ENCODE measurements around the gene FAM20B. TPM values are rescaled to one million over a fixed set of nuclear protein-coding genes. Genes with fewer than 3 reads are reported as not detected.
A peak's percentile ranks its signal among the peaks of the same experiment; 100 is the strongest.

Gene FAM20B
- total RNA-seq, 1 experiment from 2014 or later: 35.4 TPM

GRCh38 chr1:179082333-179082998 is 56.8 kb downstream of the FAM20B start:
- H3K23me2 ChIP-seq (ENCODE audit: insufficient read length, low read depth, low read length, poor library complexity, severe bottlenecking): peaks cover 13% of the 10 kb centered on the region
- H3K27ac Mint-ChIP-seq: peak overlapping the region in 2 of 3 experiments; percentile 72 to 97; a peak in 3 of 7 replicates
- H3K79me2 ChIP-seq (ENCODE audit: insufficient read depth, low read length): peaks cover 2% of the 10 kb centered on the region; the same call in 1 of the 2 replicates
- H3K4me1 Mint-ChIP-seq: peaks cover 24 to 26% of the 10 kb centered on the region in 2 experiments
- no peaks in the 10 kb centered on the region for H3K27me3 ChIP-seq (ENCODE audit: insufficient read depth, low read length)
- 0 out of 2 replicates have a peak, but pooled peaks cover 2% of the 10 kb centered on the region for H3K27me3 Mint-ChIP-seq (ENCODE audit: low read depth)
- H3T11ph ChIP-seq (ENCODE audit: low read length): no peak overlapping the region
- no peaks in the 10 kb centered on the region for H3K9me3 ChIP-seq (ENCODE audit: control insufficient read depth, low read depth, low read length)
- DNase-seq: peak; percentile 63
- H3K27ac ChIP-seq (ENCODE audit: insufficient read length, low read depth, low read length): no peak overlapping the region
- no peak overlapping the region for H3K56ac ChIP-seq (ENCODE audit: insufficient read length, low read depth, low read length)
- H2BK120ac ChIP-seq (ENCODE audit: low read depth, low read length, poor library complexity, severe bottlenecking): no peak overlapping the region
- peak overlapping the region; percentile 76 to 94 for H3K4me3 Mint-ChIP-seq
- no peaks in the 10 kb centered on the region for H4K20me1 ChIP-seq (ENCODE audit: control insufficient read depth, insufficient read depth, insufficient read length)
- no peak overlapping the region for H4K8ac ChIP-seq (replicated peaks; ENCODE audit: insufficient read length, low read depth, low read length)
- H3K9me3 Mint-ChIP-seq: no peaks in the 10 kb centered on the region
- H3K23ac ChIP-seq (ENCODE audit: insufficient read length, low read depth, low read length): no peak overlapping the region
- no peak overlapping the region for H3K4ac ChIP-seq (ENCODE audit: low read depth, low read length)
- H3K79me1 ChIP-seq (ENCODE audit: insufficient read depth, low read depth, low read length, poor library complexity, severe bottlenecking): no peaks in the 10 kb centered on the region
- H2BK5ac ChIP-seq (ENCODE audit: insufficient read length, low read length): no peak overlapping the region
- peak overlapping the region; percentile 77 for H3K18ac ChIP-seq (ENCODE audit: insufficient read length, low read depth, low read length)
- TF ChIP-seq CTCF (conservative IDR thresholded peaks at IDR 0.05): no peak
- no peak overlapping the region for H2AK5ac ChIP-seq (ENCODE audit: insufficient read length, low read length)
- H3K9ac ChIP-seq (ENCODE audit: extremely low read depth, insufficient read length, low read length): peak overlapping the region; percentile 56
- no peak overlapping the region for H4K91ac ChIP-seq (ENCODE audit: insufficient read length, low read depth, low read length)
- peaks cover 4 to 12% (median 7%) of the 10 kb centered on the region in 3 experiments; a peak in 6 of 7 replicates for H3K36me3 Mint-ChIP-seq (ENCODE audit: insufficient read depth in 1 of 3, low read depth in 3 of 3)
- H2AFZ ChIP-seq (ENCODE audit: low read length): no peak overlapping the region
- H2BK15ac ChIP-seq (ENCODE audit: low read depth, low read length): no peak overlapping the region
- no peak overlapping the region for H4K5ac ChIP-seq (ENCODE audit: insufficient read length, low read depth, low read length)
- peak overlapping the region; percentile 93 for H3K14ac ChIP-seq (ENCODE audit: insufficient read depth, low read length)
- H2BK12ac ChIP-seq (ENCODE audit: insufficient read length, low read depth, low read length): no peak overlapping the region
- WGBS (ENCODE audit: extremely low coverage, insufficient read length, low lambda C conversion rate): no CpG with 5 or more reads among the region's 52 CpGs
- peaks cover 6% of the 10 kb centered on the region; the same call in 1 of the 2 replicates for H3K4me1 ChIP-seq (ENCODE audit: insufficient read depth, low read length)
- no peak overlapping the region for H2BK20ac ChIP-seq (ENCODE audit: low read depth, low read length, poor library complexity, severe bottlenecking)
- H3K4me2 ChIP-seq (ENCODE audit: insufficient read depth, insufficient read length, low read length): peak overlapping the region; percentile 67

All from H9 (cell line).